HG03342 (cell line): ENCODE data around the gene TPH1.

ENCODE experiments used
- ATAC-seq: cut with Tn5 transposase; IDR thresholded peaks from one replicate; pipeline ENCODE4 v1.9.1; 2021; ENCODE audit warnings: mild to moderate bottlenecking, moderate library complexity; ENCODE audit not compliant: unreplicated experiment

Gene TPH1

GRCh38 chr11:18046116-18046777 is at the start of gene TPH1:
Gene TPH1 (minus strand): TSS chr11:18046269. CDS start chr11:18040762, 5,507 bp downstream.
- no peak for ATAC-seq

DNA sequence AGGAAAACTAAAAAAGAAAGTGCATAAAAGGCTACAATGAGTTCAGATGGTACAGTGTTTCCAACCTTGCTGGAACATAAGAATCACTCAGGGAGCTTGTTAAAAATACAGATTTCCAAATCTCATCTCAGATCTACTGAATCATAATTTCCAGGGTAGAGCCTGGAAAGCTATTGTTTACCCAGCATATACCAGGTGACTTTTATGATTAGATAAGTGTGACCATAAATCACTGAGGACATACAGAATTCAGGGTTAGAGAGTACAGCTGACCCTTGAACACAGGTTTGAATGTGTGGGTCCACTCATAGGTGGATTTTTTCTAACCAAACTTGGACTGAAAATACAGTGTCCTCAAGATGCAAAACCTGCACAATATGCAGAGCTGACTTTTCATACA is 47.9 kb upstream of the TPH1 start:
- no peak for ATAC-seq

GRCh38 chr11:18091731-18092130 is 45.7 kb upstream of the TPH1 start:
- ATAC-seq: no peak

GRCh38 chr11:18088966-18089365 is 42.9 kb upstream of the TPH1 start:
- no peak for ATAC-seq

- no peak for ATAC-seq
Observed at GRCh38 chr11:18088366-18088765, 42.3 kb upstream of the TPH1 start.

- ATAC-seq: no peak
Observed at GRCh38 chr11:18081551-18081950, 35.5 kb upstream of the TPH1 start.

DNA sequence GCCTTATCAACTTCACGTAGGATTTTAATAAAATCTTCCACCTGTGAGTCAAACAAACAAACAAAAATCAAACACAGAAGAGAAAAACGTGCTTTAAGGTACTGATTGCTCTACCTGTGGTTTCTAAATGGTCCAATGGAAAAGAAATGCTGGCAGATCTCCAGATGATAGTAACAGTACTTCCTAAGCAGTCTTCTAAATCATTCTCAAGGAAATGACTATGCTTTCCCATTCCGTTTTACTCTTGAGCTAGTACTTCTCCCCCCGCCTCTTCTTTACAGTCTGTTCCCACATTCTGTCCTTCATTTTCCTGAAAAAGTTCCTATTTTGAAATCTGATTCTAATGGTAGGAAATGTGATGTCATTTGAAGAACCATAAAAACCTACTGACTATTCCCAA is 34.4 kb upstream of the TPH1 start:
- ATAC-seq: no peak

- no peak for ATAC-seq
Observed at GRCh38 chr11:18078909-18079308, 32.8 kb upstream of the TPH1 start.

DNA sequence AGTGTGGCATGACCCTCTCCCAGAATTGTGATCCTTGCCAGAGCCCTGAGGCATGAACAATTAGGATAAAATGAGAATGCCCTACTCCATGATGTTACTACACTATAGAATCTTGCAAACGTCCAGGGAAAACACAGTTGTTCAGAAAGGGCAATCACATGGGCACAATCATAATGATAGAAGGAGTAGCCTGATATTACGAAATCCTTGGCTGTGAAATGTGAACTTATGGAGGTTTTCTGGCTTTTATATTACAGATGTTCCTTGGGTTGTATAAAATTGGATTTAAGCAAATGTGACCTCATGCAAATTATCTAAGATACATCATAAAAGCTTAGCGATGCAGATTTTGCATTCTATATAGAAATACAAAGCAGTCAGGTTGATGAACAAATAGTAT is 29.4 kb upstream of the TPH1 start:
- ATAC-seq: no peak

DNA sequence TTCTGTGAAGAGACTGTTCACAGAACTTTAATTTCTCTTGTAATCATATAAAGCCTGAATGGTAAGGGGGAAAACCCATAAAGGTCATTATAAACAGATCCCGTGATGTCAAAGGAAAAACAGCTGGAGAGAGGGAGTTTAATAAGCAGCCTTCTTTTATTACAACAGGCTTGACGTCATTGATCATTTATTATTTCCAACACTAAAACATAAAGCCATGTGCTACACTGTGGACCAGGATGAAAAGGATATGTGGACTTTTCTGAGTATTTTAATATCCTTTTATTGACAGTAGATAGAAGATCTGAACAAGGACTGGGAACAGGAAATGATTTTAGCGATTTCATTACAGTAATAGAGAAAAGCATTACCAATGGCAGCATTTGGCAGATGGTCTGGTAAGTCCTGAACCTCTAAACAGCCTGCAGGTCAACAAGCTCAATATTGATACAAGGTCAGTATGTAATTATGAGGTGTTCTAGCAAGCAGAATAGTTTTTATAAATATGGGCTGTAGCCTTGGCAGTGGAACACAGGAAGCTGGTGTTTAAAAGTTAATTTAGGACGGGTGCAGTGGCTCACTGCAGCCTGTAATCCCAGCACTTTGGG is 25.1 kb upstream of the TPH1 start:
- no peak for ATAC-seq

- ATAC-seq: no peak
Observed at GRCh38 chr11:18067372-18067771, 21.3 kb upstream of the TPH1 start.

GRCh38 chr11:18066626-18067025 is 20.6 kb upstream of the TPH1 start:
- no peak for ATAC-seq

- ATAC-seq: no peak
Observed at GRCh38 chr11:18065572-18065971, 19.5 kb upstream of the TPH1 start.

DNA sequence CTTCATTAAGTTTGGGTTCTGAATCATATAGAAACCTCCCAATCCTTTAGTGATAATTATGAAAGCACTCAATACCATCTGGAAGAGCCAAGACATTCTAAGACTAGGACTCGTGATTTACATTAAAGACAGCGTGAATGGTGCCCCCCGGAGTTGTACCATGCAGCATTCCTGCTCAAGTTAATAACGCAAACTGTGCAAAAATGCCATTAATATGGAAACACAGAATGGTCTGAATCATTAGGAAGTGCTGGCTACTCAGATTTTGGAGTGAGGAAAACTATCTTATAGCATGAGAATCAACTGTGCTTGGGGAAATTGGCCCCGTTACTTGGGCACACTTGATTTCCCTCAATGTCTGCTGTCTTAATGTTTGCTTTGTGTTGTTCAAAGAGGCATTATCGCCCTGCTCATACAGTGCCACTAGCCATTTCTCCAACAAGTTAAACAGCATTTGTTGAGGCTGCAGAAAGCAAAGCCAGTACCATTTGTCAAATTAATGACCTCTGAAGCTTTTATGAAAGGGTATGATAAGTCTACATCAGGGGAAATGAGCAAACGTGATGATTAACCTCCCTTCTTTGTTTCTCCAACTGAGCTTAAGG is 18.5 kb upstream of the TPH1 start:
- no peak for ATAC-seq

GRCh38 chr11:18063862-18064434 is 17.9 kb upstream of the TPH1 start:
- no peak for ATAC-seq

GRCh38 chr11:18063125-18063524 is 17.1 kb upstream of the TPH1 start:
- ATAC-seq: no peak

DNA sequence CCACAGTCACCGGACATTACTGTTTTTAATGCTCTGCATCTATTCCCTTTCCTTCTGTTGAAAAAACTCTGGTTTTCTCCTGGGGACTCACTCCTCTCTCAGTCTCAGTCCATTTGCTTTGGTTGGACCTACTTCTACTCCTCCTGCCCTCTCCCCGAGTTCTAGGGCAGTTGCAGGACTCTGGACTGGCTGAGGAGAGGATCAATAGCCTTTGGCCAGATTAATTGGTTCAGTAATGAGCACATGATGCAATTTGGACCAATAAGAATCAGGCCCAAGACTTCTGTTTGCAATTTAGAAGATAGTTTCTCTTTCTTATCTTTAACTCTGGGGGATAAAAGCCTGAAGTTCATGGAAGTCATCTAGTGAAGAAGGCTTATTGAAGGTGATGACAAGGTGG is 15.3 kb upstream of the TPH1 start:
- ATAC-seq: no peak

DNA sequence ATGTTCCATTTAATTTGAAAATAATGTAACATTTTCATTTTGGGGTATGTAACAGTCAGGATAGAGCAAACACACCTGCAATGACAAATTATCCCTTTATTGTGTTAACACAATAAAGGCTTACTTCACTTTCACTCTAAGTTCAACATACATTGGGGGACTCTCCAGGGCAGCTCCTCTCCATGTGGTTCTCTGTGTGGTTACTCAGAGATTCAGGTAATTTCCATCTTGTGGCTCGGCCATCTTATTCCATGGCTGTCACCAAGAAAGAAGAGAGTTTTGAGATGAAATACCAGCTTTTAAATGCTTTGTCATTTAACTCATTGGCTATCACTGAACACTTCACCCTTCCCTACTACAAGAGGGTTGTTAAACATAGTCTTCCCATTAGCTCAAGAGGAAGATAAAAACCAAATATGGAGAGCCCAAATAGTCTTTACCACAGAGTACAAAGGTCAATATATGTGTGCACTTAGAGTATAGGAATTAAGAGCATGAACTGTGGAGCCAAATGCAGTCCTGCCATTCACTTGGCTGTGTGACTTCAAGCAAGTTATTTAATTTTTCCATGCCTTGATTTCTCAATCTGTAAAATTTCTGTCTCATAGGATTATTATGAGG is 10.6 kb upstream of the TPH1 start:
- no peak for ATAC-seq

DNA sequence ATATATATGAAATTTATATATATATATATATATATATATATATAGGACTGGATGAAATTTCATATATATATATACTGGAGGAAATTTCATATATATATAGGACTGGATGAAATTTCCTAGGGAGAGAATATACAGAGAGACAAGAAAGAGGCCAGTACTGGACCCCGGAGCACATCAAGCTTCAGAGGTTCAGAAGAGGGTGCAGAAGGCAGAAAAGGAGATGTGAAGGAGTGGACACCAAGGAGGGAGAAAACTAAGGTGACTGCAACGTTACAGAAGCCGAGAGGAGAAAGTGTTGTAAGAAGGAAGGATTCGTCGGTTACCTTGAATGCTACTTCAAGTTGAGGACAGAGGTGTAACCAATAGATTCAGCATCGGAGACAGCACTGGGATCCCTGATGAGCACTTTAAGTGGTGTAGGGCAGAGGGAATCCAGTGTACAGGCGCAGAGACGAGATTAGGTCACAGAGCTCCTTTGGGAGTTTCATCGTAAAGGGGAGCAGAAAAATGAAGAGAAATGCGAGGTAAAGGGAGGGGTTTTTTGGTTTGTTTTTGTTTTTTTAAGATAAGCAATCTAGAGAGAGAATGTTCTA is 8.5 kb upstream of the TPH1 start:
- no peak for ATAC-seq

- no peak for ATAC-seq
Observed at GRCh38 chr11:18050848-18051247, 4.8 kb upstream of the TPH1 start.

GRCh38 chr11:18036456-18036855 is 9.6 kb downstream of the TPH1 start:
- ATAC-seq: no peak
